Measurements from ENCODE around the gene NPFF.

The NPFF gene

GRCh38 chr12:53472056-53472582 lies 35.2 kb downstream of the NPFF start:
- DNase-seq = no peak

GRCh38 chr12:53468282-53468681 lies 39.0 kb downstream of the NPFF start:
- DNase-seq = no peak

- no peak for DNase-seq
These were observed 39.4 kb downstream of the NPFF start for GRCh38 chr12:53467880-53468279.

GRCh38 chr12:53467082-53467481 lies 40.2 kb downstream of the NPFF start:
- no peak for DNase-seq

- DNase-seq = no peak
These were observed 40.6 kb downstream of the NPFF start for GRCh38 chr12:53466640-53467039.

GRCh38 chr12:53465679-53466078 lies 41.6 kb downstream of the NPFF start:
- DNase-seq = no peak

- no peak for DNase-seq
These were observed 42.4 kb downstream of the NPFF start for GRCh38 chr12:53464685-53465418.

GRCh38 chr12:53463802-53464560 lies 43.3 kb downstream of the NPFF start:
- no peak for DNase-seq

GRCh38 chr12:53462935-53463334 lies 44.3 kb downstream of the NPFF start:
- no peak for DNase-seq

GRCh38 chr12:53461591-53461990 lies 45.7 kb downstream of the NPFF start:
- no peak for DNase-seq

- no peak for DNase-seq
These were observed 46.2 kb downstream of the NPFF start for GRCh38 chr12:53461059-53461458.

GRCh38 chr12:53459097-53459496 lies 48.2 kb downstream of the NPFF start:
- DNase-seq = no peak
